HAP-1 (cell line): ENCODE results near the gene RBP3.

Source experiments
- DNase-seq, 2 experiments: peaks; one replicate each; pipeline ENCODE4 v3.0.0-alpha.2; 2016 to 2020; ENCODE audit warnings: low spot score in 2 of 2
- H3K27me3 ChIP-seq: fragments of 250-450 bp; sonication (Bioruptor Pico); 2 replicates; pipeline ENCODE4 v1.5.1; 2020; ENCODE audit warnings: low read depth, mild to moderate bottlenecking, moderate library complexity
- H3K36me3 ChIP-seq: fragments of 250-450 bp; sonication (Bioruptor Pico); replicated peaks from 2 replicates; pipeline ENCODE4 v1.5.1; 2020; ENCODE audit warnings: mild to moderate bottlenecking
- H3K4me1 ChIP-seq: fragments of 250-450 bp; sonication (Bioruptor Pico); 2 replicates; pipeline ENCODE4 v1.5.1; 2020; ENCODE audit warnings: mild to moderate bottlenecking
- H3K4me3 ChIP-seq: fragments of 250-450 bp; sonication (Bioruptor Pico); 2 replicates; pipeline ENCODE4 v1.5.1; 2020; ENCODE audit warnings: mild to moderate bottlenecking, moderate library complexity
- H3K9me3 ChIP-seq: fragments of 250-450 bp; sonication (Bioruptor Pico); 2 replicates; pipeline ENCODE4 v1.5.1; 2020; ENCODE audit warnings: mild to moderate bottlenecking, moderate library complexity
- in situ Hi-C: fragments of 300-500 bp; cut with MboI; formaldehyde crosslinking; loops from 3 replicates; pipeline ENCODE4 v1.14.3; 2020; ENCODE audit warnings: low sequenced_read_pairs, inconsistent platforms, mixed read lengths

RBP3 gene

GRCh38 chr10:47370878-47371277 is 22.7 kb downstream of the RBP3 start:
- Histone ChIP-seq H3K36me3 (no peaks in the 10 kb centered on the region), H3K4me3 (no peak overlapping the region), H3K27me3 (no peaks in the 10 kb centered on the region), H3K4me1 (no peaks in the 10 kb centered on the region), H3K9me3 (no peaks in the 10 kb centered on the region)
- DNase-seq = no peak
- in situ Hi-C loops = no loop called here

GRCh38 chr10:47371629-47372485 is 23.7 kb downstream of the RBP3 start:
- Histone ChIP-seq H3K27me3 (no peaks in the 10 kb centered on the region), H3K4me1 (no peaks in the 10 kb centered on the region), H3K9me3 (no peaks in the 10 kb centered on the region), H3K4me3 (no peak overlapping the region), H3K36me3 (no peaks in the 10 kb centered on the region)
- in situ Hi-C loops = no loop called here
- peak in 1 of 2 experiments; percentile 1 for DNase-seq

GRCh38 chr10:47372726-47373125 is 24.6 kb downstream of the RBP3 start:
- Histone ChIP-seq H3K36me3 (no peaks in the 10 kb centered on the region), H3K4me3 (no peak overlapping the region), H3K4me1 (no peaks in the 10 kb centered on the region), H3K27me3 (0 out of 2 replicates have a peak, but pooled peaks cover 2% of the 10 kb centered on the region), H3K9me3 (no peaks in the 10 kb centered on the region)
- in situ Hi-C loops = no loop called here
- peak in 1 of 2 experiments; percentile 2 for DNase-seq

GRCh38 chr10:47374611-47375536 is 26.7 kb downstream of the RBP3 start:
- no peaks in the 10 kb centered on the region for H3K9me3 ChIP-seq
- H3K4me1 ChIP-seq = no peaks in the 10 kb centered on the region
- in situ Hi-C loops = no loop called here
- H3K4me3 ChIP-seq = no peak overlapping the region
- H3K36me3 ChIP-seq = no peaks in the 10 kb centered on the region
- DNase-seq = no peak
- 0 out of 2 replicates have a peak, but pooled peaks cover 2% of the 10 kb centered on the region for H3K27me3 ChIP-seq

GRCh38 chr10:47376522-47377220 is 28.5 kb downstream of the RBP3 start:
- no peak overlapping the region for H3K4me3 ChIP-seq
- no peaks in the 10 kb centered on the region for H3K9me3 ChIP-seq
- in situ Hi-C loops = no loop called here
- no peaks in the 10 kb centered on the region for H3K36me3 ChIP-seq
- DNase-seq = no peak
- H3K4me1 ChIP-seq = no peaks in the 10 kb centered on the region
- 0 out of 2 replicates have a peak, but pooled peaks cover 2% of the 10 kb centered on the region for H3K27me3 ChIP-seq

GRCh38 chr10:47378183-47378510 is 30.0 kb downstream of the RBP3 start:
- Histone ChIP-seq H3K36me3 (no peaks in the 10 kb centered on the region), H3K4me1 (no peaks in the 10 kb centered on the region), H3K27me3 (peaks cover 4% of the 10 kb centered on the region), H3K9me3 (no peaks in the 10 kb centered on the region), H3K4me3 (no peak overlapping the region)
- in situ Hi-C loops = no loop called here
- no peak for DNase-seq

- H3K4me3 ChIP-seq = no peak overlapping the region
- in situ Hi-C loops = no loop called here
- H3K36me3 ChIP-seq = no peaks in the 10 kb centered on the region
- DNase-seq = no peak
- H3K27me3 ChIP-seq = peaks cover 6% of the 10 kb centered on the region
- no peaks in the 10 kb centered on the region for H3K4me1 ChIP-seq
- no peaks in the 10 kb centered on the region for H3K9me3 ChIP-seq
These were observed 30.7 kb downstream of the RBP3 start for GRCh38 chr10:47378606-47379444.

GRCh38 chr10:47379445-47379785 is 31.3 kb downstream of the RBP3 start:
- no peaks in the 10 kb centered on the region for H3K4me1 ChIP-seq
- no peak overlapping the region for H3K4me3 ChIP-seq
- H3K27me3 ChIP-seq = peaks cover 6% of the 10 kb centered on the region
- no peaks in the 10 kb centered on the region for H3K36me3 ChIP-seq
- DNase-seq = no peak
- H3K9me3 ChIP-seq = no peaks in the 10 kb centered on the region
- in situ Hi-C loops = no loop called here

GRCh38 chr10:47379901-47380300 is 31.7 kb downstream of the RBP3 start:
- Histone ChIP-seq H3K4me3 (no peak overlapping the region), H3K9me3 (no peaks in the 10 kb centered on the region), H3K36me3 (no peaks in the 10 kb centered on the region), H3K4me1 (no peaks in the 10 kb centered on the region), H3K27me3 (peaks cover 6% of the 10 kb centered on the region)
- no peak for DNase-seq
- in situ Hi-C loops = loop anchor here (5.0 kb wide), 2 partner anchors 1098 to 1273 kb away; no protein-coding TSS in a partner anchor

GRCh38 chr10:47380341-47381102 is 32.4 kb downstream of the RBP3 start:
- Histone ChIP-seq H3K9me3 (no peaks in the 10 kb centered on the region), H3K4me3 (no peak overlapping the region), H3K27me3 (peaks cover 6% of the 10 kb centered on the region), H3K36me3 (no peaks in the 10 kb centered on the region), H3K4me1 (no peaks in the 10 kb centered on the region)
- in situ Hi-C loops = loop anchor here (5.0 kb wide), 2 partner anchors 1098 to 1273 kb away; no protein-coding TSS in a partner anchor
- no peak for DNase-seq

GRCh38 chr10:47381103-47381395 is 32.9 kb downstream of the RBP3 start:
- no peak for DNase-seq
- H3K4me1 ChIP-seq = no peaks in the 10 kb centered on the region
- no peaks in the 10 kb centered on the region for H3K36me3 ChIP-seq
- peaks cover 6% of the 10 kb centered on the region for H3K27me3 ChIP-seq
- in situ Hi-C loops = loop anchor here (5.0 kb wide), 2 partner anchors 1099 to 1274 kb away; no protein-coding TSS in a partner anchor
- H3K9me3 ChIP-seq = no peaks in the 10 kb centered on the region
- no peak overlapping the region for H3K4me3 ChIP-seq
